NCI-H345 treated with DMSO at 0.1 percent for 48 hours (cell line): ENCODE results near the gene COL10A1.
A peak's percentile ranks its signal among the peaks of the same experiment; 100 is the strongest.
"Not testable (repeated sequence)": the region's sequence is repeated elsewhere in the genome, so short reads cannot be mapped to it uniquely, and the experiment has no call there.

Source experiments
- DNase-seq: peaks from one replicate; lab custom pipeline; 2025; ENCODE audit not compliant: unreplicated experiment; lab: John Stamatoyannopoulos, UW

Gene COL10A1

GRCh38 chr6:116127771-116128493, 2.0 kb upstream of the COL10A1 start:
- DNase-seq: no peak

- no peak for DNase-seq
Observed at GRCh38 chr6:116120430-116120829, 5.5 kb downstream of the COL10A1 start.

GRCh38 chr6:116118608-116119007, 7.3 kb downstream of the COL10A1 start:
- DNase-seq: no peak

GRCh38 chr6:116115781-116116180, 10.2 kb downstream of the COL10A1 start:
- no peak for DNase-seq

GRCh38 chr6:116113386-116113785, 12.5 kb downstream of the COL10A1 start:
- no peak for DNase-seq

GRCh38 chr6:116111552-116112528, 14.1 kb downstream of the COL10A1 start:
- DNase-seq: no peak

GRCh38 chr6:116108836-116109235, 17.1 kb downstream of the COL10A1 start:
- DNase-seq: no peak

- no peak for DNase-seq
Observed at GRCh38 chr6:116106146-116106545, 19.8 kb downstream of the COL10A1 start.

- no peak for DNase-seq
Observed at GRCh38 chr6:116105247-116105646, 20.7 kb downstream of the COL10A1 start.

- no peak for DNase-seq
Observed at GRCh38 chr6:116104636-116105035, 21.3 kb downstream of the COL10A1 start.

GRCh38 chr6:116102873-116103272, 23.1 kb downstream of the COL10A1 start:
- DNase-seq: no peak

- no peak for DNase-seq
Observed at GRCh38 chr6:116101790-116102189, 24.1 kb downstream of the COL10A1 start.

GRCh38 chr6:116101302-116101718, 24.6 kb downstream of the COL10A1 start:
- DNase-seq: no peak

GRCh38 chr6:116100419-116101301, 25.3 kb downstream of the COL10A1 start, which contains the start of gene NT5DC1:
TSS of gene NT5DC1 (plus strand) at chr6:116100853. CDS start at chr6:116100931, 78 bp downstream.
- peak; percentile 68 for DNase-seq

GRCh38 chr6:116099036-116099435, 26.9 kb downstream of the COL10A1 start:
- DNase-seq: no peak

- no peak for DNase-seq
Observed at GRCh38 chr6:116096979-116097816, 28.7 kb downstream of the COL10A1 start.

GRCh38 chr6:116096048-116096759, 29.7 kb downstream of the COL10A1 start:
- not testable (repeated sequence) for DNase-seq

GRCh38 chr6:116094041-116094440, 31.9 kb downstream of the COL10A1 start:
- no peak for DNase-seq

GRCh38 chr6:116090251-116090650, 35.7 kb downstream of the COL10A1 start:
- no peak for DNase-seq
